Pancreas (tissue), 10 donors: Measurements from ENCODE around the gene GUCY2D. TPM values are rescaled to one million over a fixed set of nuclear protein-coding genes. Genes with fewer than 3 reads are reported as not detected.
"Not testable (repeated sequence)": the region's sequence is repeated elsewhere in the genome, so short reads cannot be mapped to it uniquely, and the experiment has no call there.

Source experiments
- ATAC-seq, 4 donors: fragments of 200-7000 bp; cut with Tn5 transposase; one replicate each; pipeline versions ENCODE4 v1.8.0 to v1.9.1; 2020; ENCODE audit warnings: mild to moderate bottlenecking in 4 of 4, moderate library complexity in 4 of 4
- DNase-seq, 6 donors: peaks; one replicate each; pipeline ENCODE4 v3.0.0-alpha.2; 2020
- FAIRE-seq: peaks from 2 replicates; lab custom pipeline; 2012; peaks lifted over from hg19 to GRCh38; lab: Jason Lieb, UNC
- H3K27ac ChIP-seq, 4 donors: fragments of 200-600 bp; sonication (generic); 1 replicate in 3 of 4; 2 replicates in 1 of 4; pipeline versions ENCODE4 v1.5.0 to v1.8.0; 2020
- H3K27me3 ChIP-seq, 4 donors: fragments of 200-600 bp; one replicate each; pipeline ENCODE4 v1.8.0; 2021
- H3K36me3 ChIP-seq, 3 donors: fragments of 200-600 bp; sonication (generic) in 1 of 3; one replicate each; pipeline versions ENCODE4 v1.5.0 to v1.8.0; 2020 to 2021
- H3K4me1 ChIP-seq, 3 donors: fragments of 200-600 bp; one replicate each; pipeline ENCODE4 v1.8.0; 2021
- H3K4me3 ChIP-seq, 4 donors: fragments of 200-600 bp; sonication (generic) in 2 of 4; one replicate each; pipeline versions ENCODE4 v1.5.0 to v1.8.0; 2020 to 2021
- H3K9me3 ChIP-seq, 4 donors: fragments of 200-600 bp; one replicate each; pipeline ENCODE4 v1.8.0; 2021
- WGBS, 2 donors: extraction: QIAGEN DNeasy Blood & Tissue Kit; methylation state at CpG; one replicate each; pipeline ENCODE4 v1.1.7; 2013; 5-methylcytosine and 5-hydroxymethylcytosine counted together
- intact Hi-C, 3 donors: fragments of 100-400 bp; cut with DNase I; formaldehyde crosslinking; loops; one replicate each; pipeline versions ENCODE4 v1.11.1 to v1.14.2; 2022
- polyA plus RNA-seq, 2 donors: library from polyadenylated mRNA; stranded (reverse); fragments of 200-250 nt; gene quantifications; one replicate each; pipeline ENCODE4 v1.2.3, GENCODE V29; 2013
- total RNA-seq, 6 donors: library from RNA; stranded (reverse); fragmentation: NEBNext Ultra II Directional in 4 of 6; extraction: Animal tissue kit (Norgen Biotek cat#: 25700) in 4 of 6; gene quantifications; one replicate each; pipeline versions ENCODE4 v1.2.1 to v1.2.4, GENCODE V29; 2021 to 2023
- TF ChIP-seq, protein P1 (sequence below), 4 donors: fragments of 200-600 bp; sonication (generic) in 3 of 4; IDR thresholded peaks; one replicate each; pipeline versions ENCODE4 v1.5.0 to v1.8.0; 2021; ENCODE audit warnings: antibody characterized with exemption in 4 of 4
- donor health status: healthy with polysubstance abuse.
- donor health status: DM: no; HTN: no; CAD: no; lungs with moderate emphysema.
- donor health status: DM: no; HTN: no; CAD: no.
- donor health status: control.
- donor health status: control.
- donor health status: Bipolar disorder and iron deficiency.
- donor health status: DM: yes; HTN: yes; CAD: no.
- donor health status: DM: no; HTN: no; CAD: no.
- donor health status: DM: no; HTN: no; CAD: no.
- donor health status: DM: yes; HTN: yes; CAD: no.

GUCY2D gene
- total and polyA plus RNA-seq, 8 donors = 0.02 to 0.47 (median 0.23) TPM; not detected in 2

- no peak for FAIRE-seq
- H3K27me3 ChIP-seq = no peaks in the 10 kb centered on the region
- WGBS, 2 donors = 88 to 89% methylated on average over 13 of the region's 13 CpGs
- DNase-seq = no peak
- no peak overlapping the region for H3K27ac ChIP-seq
- no peak for ATAC-seq
- intact Hi-C loops = no loop called here
- no peaks in the 10 kb centered on the region for H3K9me3 ChIP-seq
- H3K4me1 ChIP-seq = peaks cover 4 to 5% (median 5%) of the 10 kb centered on the region in 3 donors
- TF ChIP-seq, protein P1, sequence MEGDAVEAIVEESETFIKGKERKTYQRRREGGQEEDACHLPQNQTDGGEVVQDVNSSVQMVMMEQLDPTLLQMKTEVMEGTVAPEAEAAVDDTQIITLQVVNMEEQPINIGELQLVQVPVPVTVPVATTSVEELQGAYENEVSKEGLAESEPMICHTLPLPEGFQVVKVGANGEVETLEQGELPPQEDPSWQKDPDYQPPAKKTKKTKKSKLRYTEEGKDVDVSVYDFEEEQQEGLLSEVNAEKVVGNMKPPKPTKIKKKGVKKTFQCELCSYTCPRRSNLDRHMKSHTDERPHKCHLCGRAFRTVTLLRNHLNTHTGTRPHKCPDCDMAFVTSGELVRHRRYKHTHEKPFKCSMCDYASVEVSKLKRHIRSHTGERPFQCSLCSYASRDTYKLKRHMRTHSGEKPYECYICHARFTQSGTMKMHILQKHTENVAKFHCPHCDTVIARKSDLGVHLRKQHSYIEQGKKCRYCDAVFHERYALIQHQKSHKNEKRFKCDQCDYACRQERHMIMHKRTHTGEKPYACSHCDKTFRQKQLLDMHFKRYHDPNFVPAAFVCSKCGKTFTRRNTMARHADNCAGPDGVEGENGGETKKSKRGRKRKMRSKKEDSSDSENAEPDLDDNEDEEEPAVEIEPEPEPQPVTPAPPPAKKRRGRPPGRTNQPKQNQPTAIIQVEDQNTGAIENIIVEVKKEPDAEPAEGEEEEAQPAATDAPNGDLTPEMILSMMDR (IDR thresholded peaks at IDR 0.05) = no peak
- no peak overlapping the region for H3K4me3 ChIP-seq
- H3K36me3 ChIP-seq = no peaks in the 10 kb centered on the region
Observed at GRCh38 chr17:8021565-8022359, 19.3 kb downstream of the GUCY2D start.

DNA sequence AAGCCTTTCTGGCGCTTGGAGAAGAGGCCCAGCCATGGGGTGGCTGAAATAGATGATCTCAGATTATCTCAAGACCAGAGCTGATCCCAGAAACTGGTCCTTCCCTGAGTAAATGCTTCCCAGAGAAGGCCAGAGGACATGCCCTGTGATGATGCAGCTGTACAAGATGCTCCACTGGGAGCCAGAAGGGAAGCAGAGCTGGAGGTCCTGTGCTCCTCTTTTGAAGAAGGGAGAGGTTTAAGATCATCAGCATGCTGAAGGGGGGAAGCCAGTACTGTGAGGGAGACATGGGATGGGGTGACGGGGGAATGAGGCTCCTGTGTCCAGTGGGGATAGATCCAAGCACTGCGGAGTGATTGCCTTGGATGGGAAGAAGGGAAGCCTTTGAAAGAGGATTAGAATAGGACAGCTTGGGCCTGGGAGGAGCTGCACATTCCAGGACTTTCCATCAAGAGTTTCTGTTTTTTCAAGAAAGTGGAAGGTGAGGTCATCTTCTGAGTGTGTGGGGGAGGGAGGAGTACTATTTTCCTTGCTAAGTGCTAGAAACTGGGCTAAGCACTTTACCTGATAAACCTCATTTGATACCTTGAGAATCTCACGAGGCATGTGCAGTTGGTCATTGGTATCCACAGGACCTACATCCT is 20.1 kb downstream of the GUCY2D start:
- no peaks in the 10 kb centered on the region for H3K9me3 ChIP-seq
- no peak for ATAC-seq
- WGBS, 2 donors = 81 to 85% methylated on average over 4 of the region's 4 CpGs
- H3K4me3 ChIP-seq = no peak overlapping the region
- intact Hi-C loops = no loop called here
- FAIRE-seq = no peak
- H3K36me3 ChIP-seq = no peaks in the 10 kb centered on the region
- no peak overlapping the region for H3K27ac ChIP-seq
- TF ChIP-seq, protein P1 (IDR thresholded peaks at IDR 0.05) = no peak
- DNase-seq = no peak
- no peaks in the 10 kb centered on the region for H3K4me1 ChIP-seq
- no peaks in the 10 kb centered on the region for H3K27me3 ChIP-seq

DNA sequence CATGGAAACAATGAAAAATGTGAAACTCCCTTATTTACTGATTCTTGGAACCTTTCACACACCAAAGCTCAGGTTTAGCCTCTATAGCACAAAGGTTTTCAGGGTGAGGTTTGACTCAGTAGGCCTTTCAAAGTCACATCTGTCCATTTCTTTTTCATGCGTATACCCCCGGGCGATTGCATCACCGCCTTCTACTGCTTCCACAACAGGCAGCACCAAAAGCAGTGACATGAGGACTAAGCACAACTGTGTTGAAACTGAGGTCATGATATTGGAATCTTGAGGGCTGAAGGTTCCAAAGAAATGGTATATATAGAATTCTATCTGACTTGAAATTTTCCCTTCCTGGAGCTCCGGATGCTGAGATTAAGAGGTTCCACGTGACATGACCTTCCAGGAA is 21.7 kb downstream of the GUCY2D start:
- DNase-seq, H3K27ac ChIP-seq, ATAC-seq, intact Hi-C loops, H3K4me1 ChIP-seq, H3K9me3 ChIP-seq, H3K27me3 ChIP-seq, FAIRE-seq, H3K36me3 ChIP-seq, H3K4me3 ChIP-seq: not testable (repeated sequence)
- 85 to 86% methylated on average over 6 of the region's 6 CpGs for WGBS, 2 donors

GRCh38 chr17:8025176-8025911 is 22.9 kb downstream of the GUCY2D start:
- no peak for DNase-seq
- 81 to 82% methylated on average over 9 of the region's 9 CpGs for WGBS, 2 donors
- no peak for FAIRE-seq
- Histone ChIP-seq H3K27ac (no peak overlapping the region), H3K36me3 (no peaks in the 10 kb centered on the region), H3K4me3 (no peak overlapping the region), H3K9me3 (no peaks in the 10 kb centered on the region), H3K4me1 (no peaks in the 10 kb centered on the region), H3K27me3 (no peaks in the 10 kb centered on the region)
- no peak for ATAC-seq
- intact Hi-C loops = no loop called here
- TF ChIP-seq, protein P1 (IDR thresholded peaks at IDR 0.05) = no peak

GRCh38 chr17:8029121-8029520 is 26.7 kb downstream of the GUCY2D start:
- FAIRE-seq (no peak), ATAC-seq (no peak), DNase-seq (no peak)
- Histone ChIP-seq H3K4me1 (peaks cover 0 to 5% (median 3%) of the 10 kb centered on the region in 3 donors), H3K36me3 (no peaks in the 10 kb centered on the region), H3K27ac (no peak overlapping the region), H3K4me3 (no peak overlapping the region), H3K27me3 (no peaks in the 10 kb centered on the region), H3K9me3 (no peaks in the 10 kb centered on the region)
- TF ChIP-seq, protein P1 (IDR thresholded peaks at IDR 0.05) = no peak
- 55 to 72% methylated on average over 5 of the region's 5 CpGs for WGBS, 2 donors
- intact Hi-C loops = no loop called here
